HG02840 (cell line): ENCODE results near the gene C17orf100.

Source experiments
- ATAC-seq: cut with Tn5 transposase; IDR thresholded peaks from one replicate; pipeline ENCODE4 v1.9.1; 2021; ENCODE audit warnings: mild to moderate bottlenecking, moderate library complexity, moderate number of reproducible peaks; ENCODE audit not compliant: unreplicated experiment, low FRiP score

Gene C17orf100

GRCh38 chr17:6651354-6651918, at the start of gene C17orf100, which contains the start of gene MED31:
TSS of gene C17orf100 (plus strand) at chr17:6651762. CDS start at chr17:6651914, 152 bp downstream.
TSS of gene MED31 (minus strand) at chr17:6651605. CDS start at chr17:6651528, 77 bp downstream.
- peak; percentile 89 for ATAC-seq

- ATAC-seq = no peak
Measured at GRCh38 chr17:6602141-6602540, 49.4 kb upstream of the C17orf100 start.

GRCh38 chr17:6603744-6604325, 47.7 kb upstream of the C17orf100 start:
- no peak for ATAC-seq

GRCh38 chr17:6605142-6605541, 46.4 kb upstream of the C17orf100 start:
- ATAC-seq = no peak

- ATAC-seq = no peak
Measured at GRCh38 chr17:6608321-6608720, 43.2 kb upstream of the C17orf100 start.

- ATAC-seq = no peak
Measured at GRCh38 chr17:6610011-6610410, 41.6 kb upstream of the C17orf100 start.

GRCh38 chr17:6611231-6611630, 40.3 kb upstream of the C17orf100 start:
- no peak for ATAC-seq

GRCh38 chr17:6623941-6624340, 27.6 kb upstream of the C17orf100 start:
- no peak for ATAC-seq

GRCh38 chr17:6626616-6627015, 24.9 kb upstream of the C17orf100 start:
- no peak for ATAC-seq

- no peak for ATAC-seq
Measured at GRCh38 chr17:6627019-6627418, 24.5 kb upstream of the C17orf100 start.

- no peak for ATAC-seq
Measured at GRCh38 chr17:6630390-6630789, 21.2 kb upstream of the C17orf100 start.

GRCh38 chr17:6632530-6632929, 19.0 kb upstream of the C17orf100 start:
- no peak for ATAC-seq

GRCh38 chr17:6633263-6633662, 18.3 kb upstream of the C17orf100 start:
- ATAC-seq = no peak

GRCh38 chr17:6636105-6636504, 15.5 kb upstream of the C17orf100 start:
- no peak for ATAC-seq

GRCh38 chr17:6636616-6637457, 14.7 kb upstream of the C17orf100 start:
- no peak for ATAC-seq

GRCh38 chr17:6637458-6637840, 14.1 kb upstream of the C17orf100 start:
- ATAC-seq = no peak

GRCh38 chr17:6638046-6638908, 13.3 kb upstream of the C17orf100 start:
- no peak for ATAC-seq

GRCh38 chr17:6639014-6639585, 12.5 kb upstream of the C17orf100 start:
- no peak for ATAC-seq

GRCh38 chr17:6639586-6640535, 11.7 kb upstream of the C17orf100 start:
- ATAC-seq = no peak
